ENCODE data around the gene HAVCR1. TPM values are rescaled to one million over a fixed set of nuclear protein-coding genes. Genes with fewer than 3 reads are reported as not detected.
"Not testable (repeated sequence)": the region's sequence is repeated elsewhere in the genome, so short reads cannot be mapped to it uniquely, and the experiment has no call there.

The HAVCR1 gene
- total RNA-seq: under 1 TPM in 1 of 2 donors, not detected in 1; 0.19 TPM
- long read RNA-seq, donor 1: 0 reads
- long read RNA-seq, donor 2: 0 reads

DNA sequence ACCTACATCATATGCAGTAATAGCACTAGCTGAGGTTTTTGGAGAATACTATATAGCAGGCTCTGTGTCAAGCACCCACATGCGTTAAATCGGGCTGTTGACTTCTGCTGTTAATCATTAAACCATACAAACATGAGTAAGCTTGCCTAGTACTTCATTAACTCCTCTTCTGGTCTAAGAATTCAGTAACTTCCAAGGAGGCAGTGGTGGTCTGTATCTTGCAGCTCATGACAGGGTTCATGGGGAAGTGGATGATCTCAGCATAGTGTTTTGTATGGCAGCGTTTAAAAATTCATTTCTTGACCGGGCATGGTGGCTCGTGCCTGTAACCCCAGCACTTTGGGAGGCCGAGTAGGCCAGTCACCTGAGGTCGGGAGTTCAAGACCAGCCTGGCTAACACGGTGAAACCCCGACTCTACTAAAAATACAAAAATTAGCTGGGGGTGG, at the start of gene HAVCR1:
TSS of gene HAVCR1 (minus strand) at position 24 of the 447 bp plus-strand sequence. CDS start 1,173 bp downstream, outside the sequence.
- DNase-seq (ENCODE audit: low spot score): no peak
- intact Hi-C loops (cut with DNase I): no loop called here

DNA sequence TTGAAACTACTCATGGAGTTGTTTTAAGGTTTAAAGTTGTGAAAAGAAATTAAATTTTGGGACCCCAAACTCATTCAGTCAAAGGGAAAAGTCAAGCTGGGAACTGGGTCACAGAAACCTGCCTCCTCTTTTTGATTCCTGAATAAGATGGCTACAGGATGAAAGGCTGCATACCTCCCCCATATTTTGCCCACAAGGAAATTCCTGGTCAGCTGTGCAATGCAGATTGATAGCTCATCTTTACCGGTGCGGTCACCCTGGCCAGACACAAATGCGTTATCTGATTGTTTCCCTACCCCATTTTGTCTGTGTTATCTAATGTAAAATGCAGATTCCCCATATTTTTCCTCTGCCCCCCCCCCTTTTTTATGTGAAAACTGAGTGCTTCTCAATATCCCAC, 48.6 kb upstream of the HAVCR1 start:
- intact Hi-C loops (cut with DNase I): no loop called here
- DNase-seq (ENCODE audit: low spot score): no peak

DNA sequence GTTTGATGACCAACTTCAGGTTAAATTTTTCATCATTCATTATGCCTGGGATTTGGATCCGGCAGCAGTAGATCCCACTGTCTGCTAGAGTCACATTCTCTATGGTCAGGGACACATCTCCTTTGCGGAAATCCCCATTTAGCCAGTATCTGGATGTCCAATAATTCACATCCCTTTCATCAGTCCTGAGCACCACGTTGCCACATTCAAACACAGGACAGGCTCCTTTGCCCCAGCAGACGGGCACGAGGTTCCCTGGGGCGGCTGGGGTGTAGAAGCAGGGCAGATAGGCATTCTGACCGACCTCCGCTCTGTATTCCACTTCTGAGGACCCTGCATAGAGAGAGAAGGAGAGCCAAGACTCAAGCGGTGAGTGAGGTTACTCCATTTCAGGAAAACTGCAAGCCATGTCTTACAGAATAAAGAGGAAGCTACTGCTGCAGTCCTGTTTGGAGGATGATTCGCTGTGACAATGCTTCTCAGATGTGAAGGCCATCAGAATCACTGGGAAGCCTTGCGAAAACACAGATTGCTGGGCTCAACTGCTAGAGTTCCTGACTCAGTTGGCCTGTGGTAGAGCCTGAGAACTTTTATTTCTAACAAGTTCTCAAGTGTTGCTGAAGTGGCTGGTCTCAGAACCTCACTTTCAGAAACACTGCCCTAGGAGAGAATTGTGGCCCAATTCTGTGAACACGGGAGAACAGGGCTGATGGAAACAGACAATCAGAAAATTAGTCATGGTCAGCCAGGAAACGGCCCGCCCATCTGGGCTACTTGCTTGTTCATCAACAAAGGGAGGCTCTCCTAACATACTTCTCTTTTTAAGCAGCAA, 47.9 kb upstream of the HAVCR1 start:
- intact Hi-C loops (cut with DNase I): no loop called here
- DNase-seq (ENCODE audit: low spot score): peak; percentile 87

DNA sequence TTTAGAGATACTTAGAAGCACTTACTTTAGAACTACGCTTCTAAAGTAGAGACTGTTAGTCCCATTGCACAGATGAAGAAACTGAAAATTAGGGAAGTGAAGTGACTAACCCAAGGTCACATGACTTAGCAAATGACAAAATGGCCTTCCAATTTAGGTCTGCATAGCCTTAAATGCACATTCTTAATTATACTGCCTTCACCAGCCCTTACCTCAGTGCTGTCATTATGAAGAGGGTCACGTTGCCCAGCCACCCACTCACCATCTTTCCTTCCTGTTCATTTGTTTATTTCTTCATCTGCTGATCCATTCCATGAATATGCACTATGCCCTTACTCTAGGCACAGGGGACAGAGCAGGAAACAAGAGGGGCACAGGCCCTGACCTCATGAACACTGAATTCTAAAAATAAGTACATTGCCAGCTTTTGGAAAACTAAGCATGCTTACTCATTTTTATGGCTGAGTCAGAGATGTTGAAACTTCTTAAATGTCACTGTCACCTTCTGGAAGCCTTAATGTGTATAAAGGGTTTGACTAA, 41.3 kb upstream of the HAVCR1 start:
- no peak for DNase-seq (ENCODE audit: low spot score)
- intact Hi-C loops (cut with DNase I): no loop called here

DNA sequence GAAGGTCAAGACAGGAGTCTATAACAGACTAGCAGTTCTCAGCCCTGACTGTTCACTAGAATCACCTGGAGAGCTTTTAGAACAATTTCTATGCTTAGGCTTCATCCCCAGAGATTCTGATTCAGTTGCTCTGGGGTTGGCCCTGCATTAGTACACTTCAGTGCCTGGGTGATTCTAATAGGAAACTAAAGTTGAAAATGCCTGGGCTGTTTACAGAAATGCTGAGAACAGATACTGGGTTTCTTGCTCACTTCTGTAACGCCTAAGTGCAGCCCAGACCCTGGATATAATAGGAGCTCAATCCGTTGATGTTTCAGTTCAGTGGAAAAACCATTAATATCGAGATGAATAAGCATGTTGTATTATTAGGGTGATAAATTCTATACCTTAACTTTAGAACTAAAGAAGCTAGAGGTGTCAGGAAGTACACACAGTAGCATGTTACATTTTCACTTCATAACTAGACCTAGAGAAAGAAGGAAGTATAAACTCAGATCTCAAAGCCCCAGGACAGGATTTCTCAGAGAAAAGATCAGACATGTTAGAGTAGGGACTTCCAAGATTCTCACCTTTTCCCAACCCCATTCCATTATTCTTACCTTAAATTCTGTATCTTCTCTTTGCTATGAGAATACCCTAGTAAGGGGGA, 29.6 kb upstream of the HAVCR1 start:
- no peak for DNase-seq (ENCODE audit: low spot score)
- intact Hi-C loops (cut with DNase I): no loop called here

DNA sequence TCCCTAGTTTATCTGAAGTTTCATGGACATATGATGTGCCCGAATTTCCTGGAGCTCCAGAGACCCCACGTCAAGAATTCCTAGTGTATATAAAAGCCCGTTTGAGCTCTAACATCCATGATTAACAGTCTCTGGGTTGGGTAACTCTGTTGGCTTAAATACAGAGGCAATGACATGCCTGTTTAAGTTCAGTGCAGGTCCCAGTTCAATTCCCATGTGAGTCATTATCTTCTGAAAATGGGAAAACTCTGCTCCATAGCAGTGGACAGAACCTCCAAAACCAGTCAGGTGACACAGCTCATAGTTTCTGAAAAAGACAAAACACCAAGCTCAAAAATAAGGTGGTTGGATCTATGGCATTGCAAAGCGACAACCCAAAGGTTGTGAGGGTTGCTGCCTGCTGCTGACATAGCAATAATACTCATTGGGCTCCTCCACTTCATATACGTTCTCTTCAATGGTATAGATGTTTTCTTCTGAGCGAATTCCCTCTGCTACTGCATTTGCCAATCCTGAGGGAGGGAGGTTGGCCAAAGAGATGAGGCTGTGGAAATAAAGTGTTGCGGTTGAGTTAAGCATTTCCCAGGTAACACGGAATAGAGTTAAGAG, 27.9 kb upstream of the HAVCR1 start:
- DNase-seq (ENCODE audit: low spot score): no peak
- intact Hi-C loops (cut with DNase I): no loop called here

DNA sequence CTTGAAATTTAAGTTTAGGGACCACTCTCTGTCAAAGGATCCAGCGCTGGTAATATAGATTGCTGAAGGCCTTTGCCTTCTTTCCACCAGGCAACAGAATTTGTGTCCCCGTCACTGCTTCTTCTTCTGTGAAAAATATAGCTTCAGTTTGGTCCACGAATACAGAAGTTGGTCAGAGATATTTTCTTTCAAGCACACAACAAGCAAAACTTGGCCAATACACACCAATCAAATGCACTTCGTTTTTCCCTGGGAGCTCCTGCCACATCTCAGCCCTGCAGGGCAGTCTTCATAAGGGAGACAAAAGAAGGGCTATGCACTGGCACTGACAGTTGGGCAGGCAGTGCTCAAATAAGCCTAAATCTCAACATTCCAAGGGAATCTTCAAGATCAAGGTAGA, 27.0 kb upstream of the HAVCR1 start:
- intact Hi-C loops (cut with DNase I): no loop called here
- no peak for DNase-seq (ENCODE audit: low spot score)

DNA sequence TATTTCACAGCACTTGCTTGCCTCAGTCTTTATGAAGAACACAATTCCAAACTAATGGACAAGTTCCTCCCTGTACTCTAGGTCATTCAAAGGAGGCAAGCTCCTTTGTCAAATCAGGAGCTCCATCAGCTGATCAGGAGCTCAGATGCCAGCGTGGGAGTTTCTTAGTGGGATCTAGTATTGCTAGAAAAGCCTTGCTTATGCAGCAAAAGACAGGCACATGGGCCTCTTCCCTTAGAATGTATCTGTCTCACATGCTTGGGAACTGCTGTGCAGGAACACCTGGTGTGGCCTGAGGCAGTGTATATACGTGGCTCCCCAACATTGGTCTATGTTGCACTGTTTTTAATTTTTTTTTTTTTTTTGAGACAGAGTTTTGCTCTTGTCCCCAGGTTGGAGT, 21.4 kb upstream of the HAVCR1 start:
- no peak for DNase-seq (ENCODE audit: low spot score)

DNA sequence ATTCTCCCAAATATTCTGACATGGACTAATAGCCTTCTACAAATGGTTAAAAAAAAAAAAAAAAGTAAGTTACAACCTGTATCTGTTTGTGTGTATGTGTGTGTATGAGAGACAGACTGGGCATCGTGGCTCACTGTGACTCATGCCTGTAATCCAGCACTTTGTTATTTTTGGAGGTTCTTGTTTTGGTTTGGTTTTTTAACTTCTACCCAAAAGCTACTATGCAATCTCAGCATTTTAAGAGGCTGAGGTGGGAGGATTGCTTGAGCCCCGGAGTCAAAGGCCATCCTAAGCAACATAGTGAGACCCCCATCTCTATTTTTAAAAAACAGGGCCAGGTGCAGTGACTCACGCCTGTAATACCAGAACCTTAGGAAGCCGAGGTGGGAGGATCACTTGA, 17.6 kb upstream of the HAVCR1 start:
- intact Hi-C loops (cut with DNase I): no loop called here
- DNase-seq (ENCODE audit: low spot score): no peak

More for the DNA sequence above, 21.4 kb upstream of the HAVCR1 start:
- intact Hi-C loops (cut with DNase I): no loop called here

DNA sequence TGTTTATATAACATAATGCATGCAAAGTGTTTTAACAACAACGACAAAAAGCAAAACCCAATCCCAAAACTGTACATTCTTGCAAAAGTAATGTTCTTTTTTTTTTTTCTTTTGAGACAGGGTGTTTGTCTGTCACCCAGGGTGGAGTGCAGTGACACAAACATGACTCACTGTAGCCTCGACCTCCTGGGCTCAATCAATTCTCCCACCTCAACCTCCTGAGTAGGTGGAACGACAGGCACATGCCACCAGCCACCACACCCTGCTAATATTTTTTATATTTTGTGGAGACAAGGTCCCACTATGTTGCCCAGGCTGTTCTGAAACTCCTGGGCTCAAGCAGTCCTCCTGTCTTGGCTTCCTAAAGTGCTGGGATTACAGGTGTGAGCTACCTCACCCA, 13.6 kb upstream of the HAVCR1 start:
- DNase-seq (ENCODE audit: low spot score): no peak

DNA sequence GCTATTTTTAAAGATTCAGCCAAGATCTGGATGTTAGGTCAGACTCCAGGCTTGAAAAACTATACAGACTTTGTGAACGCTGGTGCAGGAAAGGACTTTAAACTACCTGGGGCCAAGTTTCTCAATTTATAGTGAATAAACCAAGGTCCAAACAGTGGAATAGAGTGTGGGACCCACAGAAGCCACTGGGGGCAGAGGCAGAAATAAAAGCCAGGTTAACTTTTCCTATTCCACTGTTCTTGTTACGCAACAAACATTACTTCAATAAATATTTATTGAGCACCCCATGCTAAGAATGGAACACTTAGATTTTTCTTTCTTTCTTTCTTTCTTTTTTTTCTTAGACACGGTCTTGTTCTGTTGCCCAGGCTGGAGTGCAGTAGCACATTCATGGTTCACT, 11.0 kb upstream of the HAVCR1 start:
- DNase-seq (ENCODE audit: low spot score): no peak
- intact Hi-C loops (cut with DNase I): no loop called here

More for the DNA sequence above, 13.6 kb upstream of the HAVCR1 start:
- intact Hi-C loops (cut with DNase I): no loop called here

DNA sequence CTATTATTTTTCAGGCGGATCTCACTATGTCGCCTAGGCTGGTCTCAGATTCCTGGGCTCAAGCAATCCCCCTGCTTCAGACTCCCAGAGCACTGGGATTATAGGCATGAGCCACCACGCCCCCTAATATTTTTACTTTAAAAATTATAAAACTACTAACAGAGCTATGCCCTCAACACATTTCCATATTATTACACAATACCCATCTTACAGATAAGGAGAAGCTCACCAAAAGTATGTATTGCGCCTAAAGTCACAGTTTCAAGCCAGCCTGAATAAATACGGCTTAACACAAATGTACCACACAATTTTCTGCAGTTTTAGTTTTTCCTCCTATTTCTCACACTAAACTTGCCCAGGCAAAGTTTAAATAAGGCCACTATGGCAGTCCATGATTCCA, 9.9 kb upstream of the HAVCR1 start:
- intact Hi-C loops (cut with DNase I): no loop called here
- no peak for DNase-seq (ENCODE audit: low spot score)

DNA sequence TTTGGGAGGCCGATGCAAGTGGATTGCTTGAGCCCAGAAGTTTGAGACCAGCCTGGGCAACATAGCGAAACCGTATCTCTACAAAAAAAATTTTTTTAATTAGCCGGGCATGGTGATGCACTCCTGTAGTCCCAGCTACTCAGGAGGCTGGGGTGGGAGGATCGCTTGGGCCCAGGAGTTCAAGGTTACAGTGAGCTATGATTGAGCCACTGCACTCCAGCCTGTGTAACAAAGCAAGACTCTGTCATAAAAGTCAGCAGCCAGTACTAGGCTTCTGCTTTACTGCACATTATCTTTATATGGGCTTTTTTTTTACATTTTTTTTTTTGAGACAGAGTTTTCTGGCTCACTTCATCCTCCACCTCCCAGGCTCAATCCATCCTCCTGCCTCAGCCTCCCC, 9.4 kb upstream of the HAVCR1 start:
- DNase-seq (ENCODE audit: low spot score): no peak
- intact Hi-C loops (cut with DNase I): no loop called here

DNA sequence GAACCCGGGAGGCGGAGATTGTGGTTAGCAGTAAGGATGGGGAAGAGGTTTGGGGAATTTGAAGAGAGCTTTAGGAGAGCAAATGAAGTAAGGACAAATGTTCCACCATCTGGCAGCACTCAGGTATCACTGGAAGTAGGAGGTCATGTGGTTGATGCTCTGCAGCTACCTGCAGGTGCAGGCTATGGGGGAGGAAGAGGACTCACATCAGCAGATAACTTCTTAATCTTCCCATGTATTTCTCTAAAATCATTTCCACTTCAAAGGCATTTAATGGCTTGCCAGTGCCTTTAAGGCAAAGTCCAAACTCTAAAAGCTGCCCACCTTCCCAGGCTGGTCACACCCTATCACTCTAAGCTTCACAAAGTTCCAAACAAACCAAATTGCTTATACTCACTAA, 8.1 kb upstream of the HAVCR1 start:
- intact Hi-C loops (cut with DNase I): no loop called here
- DNase-seq (ENCODE audit: low spot score): no peak

DNA sequence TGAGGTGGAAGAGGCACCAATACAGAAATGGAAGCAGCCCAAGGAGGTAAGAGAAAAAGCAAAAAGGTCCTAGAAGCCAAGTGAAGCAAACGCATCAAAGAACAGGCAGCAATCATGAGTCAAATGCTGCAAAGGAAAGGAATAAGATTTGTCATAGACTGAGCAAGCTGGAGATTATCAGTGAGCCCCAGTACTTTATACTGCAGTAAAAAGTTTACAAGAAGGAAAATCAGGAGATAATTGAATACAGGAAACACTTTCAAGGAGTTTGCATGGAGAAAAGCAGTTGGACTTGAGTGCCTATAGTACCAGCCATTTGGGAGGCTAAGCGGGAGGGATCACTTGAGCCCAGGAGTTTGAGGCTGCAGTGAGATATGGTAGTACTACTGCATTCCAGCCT, 7.2 kb upstream of the HAVCR1 start:
- DNase-seq (ENCODE audit: low spot score): no peak
- intact Hi-C loops (cut with DNase I): no loop called here

DNA sequence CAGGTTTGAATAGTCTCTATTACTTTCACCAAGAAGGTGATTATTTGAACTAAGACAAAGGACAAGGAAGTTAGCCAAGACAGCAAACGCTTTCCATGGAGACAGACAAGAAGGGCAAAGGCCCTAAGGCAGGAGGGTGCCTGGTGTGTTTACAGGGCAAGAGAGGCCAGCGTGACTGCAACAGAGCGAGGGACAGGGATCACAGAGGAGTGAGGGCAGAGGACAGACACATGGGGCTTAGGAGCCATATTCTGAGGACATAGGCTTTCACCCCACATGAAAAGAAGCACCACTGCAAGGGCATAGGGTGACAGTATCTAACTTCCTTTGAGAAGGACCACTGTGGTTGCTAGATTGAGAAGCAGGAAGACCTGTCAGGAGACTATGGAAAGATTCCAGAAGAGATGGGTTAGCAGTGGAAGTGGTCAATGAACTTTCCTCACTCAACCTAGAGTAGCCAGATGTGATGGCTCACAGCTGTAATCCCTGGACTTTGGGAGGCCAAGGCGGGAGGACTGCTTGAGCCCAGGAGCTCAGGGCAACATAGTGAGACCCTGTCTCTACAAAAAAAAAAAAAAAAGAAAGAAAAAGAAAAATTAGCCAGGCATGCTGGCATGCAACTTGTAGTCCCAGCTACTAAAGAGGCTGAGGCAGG, 5.0 kb upstream of the HAVCR1 start:
- intact Hi-C loops (cut with DNase I): no loop called here
- DNase-seq (ENCODE audit: low spot score): no peak

DNA sequence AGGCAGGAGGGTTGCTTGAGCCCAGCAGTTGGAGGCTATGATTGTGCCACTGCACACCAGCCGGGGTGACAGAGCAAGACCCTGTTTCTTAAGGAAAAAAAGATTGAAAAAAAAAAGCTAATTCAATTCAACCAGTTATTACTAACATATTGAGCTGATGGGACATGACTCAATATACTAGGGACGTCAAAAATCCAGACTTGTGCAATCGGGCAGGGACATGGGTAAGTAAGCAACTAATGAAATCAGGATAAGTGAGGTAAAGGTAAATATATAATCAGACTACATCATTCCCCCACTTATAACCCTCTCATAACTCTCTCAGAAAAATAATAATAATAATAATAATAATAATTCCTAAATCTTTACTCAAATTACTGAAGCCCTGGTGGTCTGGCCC, 975 bp upstream of the HAVCR1 start:
- intact Hi-C loops (cut with DNase I): no loop called here
- DNase-seq (ENCODE audit: low spot score): no peak

DNA sequence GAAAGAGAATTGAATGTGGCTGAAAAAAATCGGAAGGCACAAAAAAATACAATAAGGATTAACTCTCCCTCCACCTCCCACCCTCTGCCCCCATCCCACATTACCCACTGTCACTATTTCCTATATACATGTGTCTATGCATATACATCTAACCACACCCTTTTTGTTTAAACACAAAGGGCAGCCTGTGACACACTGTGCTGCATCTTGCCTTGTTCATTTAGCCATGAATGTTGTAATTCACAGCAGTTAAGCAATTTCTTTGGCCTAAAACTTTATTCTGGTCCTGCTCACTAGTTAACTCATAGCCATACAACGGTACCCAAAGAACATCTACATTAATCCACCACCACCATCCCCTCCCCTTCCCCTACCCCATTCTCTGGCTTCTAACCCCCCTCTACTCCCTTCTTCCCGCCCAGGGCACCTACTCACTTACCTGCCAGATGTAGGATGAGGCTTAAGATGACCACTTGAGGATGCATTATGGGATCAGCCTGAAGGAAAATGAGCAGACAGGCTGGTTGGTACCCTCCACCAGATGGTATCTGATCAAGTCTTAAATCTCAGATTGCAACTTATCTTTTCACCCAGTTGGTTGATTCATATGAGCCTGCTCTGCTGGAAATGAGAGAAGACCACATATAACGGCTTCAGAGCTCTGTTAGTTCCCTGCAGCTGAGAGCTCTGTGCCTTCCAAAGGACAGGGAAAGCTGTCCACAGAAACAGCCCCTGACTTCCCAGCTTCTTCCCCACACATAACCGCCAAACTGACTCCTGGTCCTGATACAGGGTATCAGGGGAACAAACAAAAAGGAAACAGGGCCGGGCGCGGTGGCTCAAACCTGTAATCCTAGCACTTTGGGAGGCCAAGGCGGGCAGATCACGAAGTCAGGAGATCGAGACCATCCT, 1.2 kb downstream of the HAVCR1 start:
- no peak for DNase-seq (ENCODE audit: low spot score)
- intact Hi-C loops (cut with DNase I): no loop called here

DNA sequence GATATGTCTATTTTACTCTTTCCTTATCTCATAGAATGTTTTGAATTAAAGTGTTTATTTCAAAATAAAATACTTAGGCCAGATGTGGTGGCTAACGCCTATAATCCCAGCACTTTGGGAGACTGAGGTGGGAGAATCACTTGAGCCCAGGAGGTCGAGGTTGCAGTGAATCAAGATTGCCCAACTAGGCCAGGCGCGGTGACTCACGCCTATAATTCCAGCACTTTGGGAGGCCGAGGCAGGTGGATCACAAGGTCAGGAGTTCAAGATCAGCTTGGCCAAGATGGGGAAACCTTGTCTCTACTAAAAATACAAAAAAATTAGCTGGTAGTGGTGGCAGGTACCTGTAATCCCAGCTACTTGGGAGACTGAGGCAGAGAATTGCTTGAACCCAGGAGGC, 2.1 kb downstream of the HAVCR1 start:
- intact Hi-C loops (cut with DNase I); DNase-seq (ENCODE audit: low spot score): not testable (repeated sequence)
